Suprapubic skin (tissue), 4 donors: ENCODE results near the gene PARD6G.

ENCODE experiments used
- EP300 ChIP-seq: sonication (generic); formaldehyde crosslinking; IDR thresholded peaks from one replicate; pipeline ENCODE4 v1.6.1; 2017; ENCODE audit warnings: antibody characterized with exemption
- POLR2A ChIP-seq, 2 donors: fragments of 450-650 bp; IDR thresholded peaks; one replicate each; pipeline ENCODE4 v1.6.1; 2017; ENCODE audit warnings: antibody characterized with exemption in 2 of 2, mild to moderate bottlenecking in 2 of 2, moderate library complexity in 2 of 2
- POLR2AphosphoS5 ChIP-seq, 3 donors: sonication (generic); formaldehyde crosslinking; IDR thresholded peaks; one replicate each; pipeline ENCODE4 v1.6.1; 2017; ENCODE audit warnings: antibody characterized with exemption in 3 of 3
- TF ChIP-seq, protein P1 (sequence below), 2 donors: fragments of 200-600 bp in 1 of 2; fragments of 450-650 bp in 1 of 2; sonication (generic) in 1 of 2; IDR thresholded peaks; one replicate each; pipeline ENCODE4 v1.5.1; 2016 to 2019; ENCODE audit warnings: antibody characterized with exemption in 2 of 2, mild to moderate bottlenecking in 1 of 2, moderate library complexity in 1 of 2

GRCh38 chr18:80185545-80185944 lies 61.8 kb downstream of the PARD6G start:
- TF ChIP-seq, protein P1, sequence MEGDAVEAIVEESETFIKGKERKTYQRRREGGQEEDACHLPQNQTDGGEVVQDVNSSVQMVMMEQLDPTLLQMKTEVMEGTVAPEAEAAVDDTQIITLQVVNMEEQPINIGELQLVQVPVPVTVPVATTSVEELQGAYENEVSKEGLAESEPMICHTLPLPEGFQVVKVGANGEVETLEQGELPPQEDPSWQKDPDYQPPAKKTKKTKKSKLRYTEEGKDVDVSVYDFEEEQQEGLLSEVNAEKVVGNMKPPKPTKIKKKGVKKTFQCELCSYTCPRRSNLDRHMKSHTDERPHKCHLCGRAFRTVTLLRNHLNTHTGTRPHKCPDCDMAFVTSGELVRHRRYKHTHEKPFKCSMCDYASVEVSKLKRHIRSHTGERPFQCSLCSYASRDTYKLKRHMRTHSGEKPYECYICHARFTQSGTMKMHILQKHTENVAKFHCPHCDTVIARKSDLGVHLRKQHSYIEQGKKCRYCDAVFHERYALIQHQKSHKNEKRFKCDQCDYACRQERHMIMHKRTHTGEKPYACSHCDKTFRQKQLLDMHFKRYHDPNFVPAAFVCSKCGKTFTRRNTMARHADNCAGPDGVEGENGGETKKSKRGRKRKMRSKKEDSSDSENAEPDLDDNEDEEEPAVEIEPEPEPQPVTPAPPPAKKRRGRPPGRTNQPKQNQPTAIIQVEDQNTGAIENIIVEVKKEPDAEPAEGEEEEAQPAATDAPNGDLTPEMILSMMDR (IDR thresholded peaks at IDR 0.05), result no peak
- TF ChIP-seq POLR2A (IDR thresholded peaks at IDR 0.05), result no peak
- TF ChIP-seq EP300, result no peak
- no peak for TF ChIP-seq POLR2AphosphoS5 (IDR thresholded peaks at IDR 0.05)
